ENCODE data around the gene FUCA1.
"Not testable (repeated sequence)": the region's sequence is repeated elsewhere in the genome, so short reads cannot be mapped to it uniquely, and the experiment has no call there.

Gene FUCA1

DNA sequence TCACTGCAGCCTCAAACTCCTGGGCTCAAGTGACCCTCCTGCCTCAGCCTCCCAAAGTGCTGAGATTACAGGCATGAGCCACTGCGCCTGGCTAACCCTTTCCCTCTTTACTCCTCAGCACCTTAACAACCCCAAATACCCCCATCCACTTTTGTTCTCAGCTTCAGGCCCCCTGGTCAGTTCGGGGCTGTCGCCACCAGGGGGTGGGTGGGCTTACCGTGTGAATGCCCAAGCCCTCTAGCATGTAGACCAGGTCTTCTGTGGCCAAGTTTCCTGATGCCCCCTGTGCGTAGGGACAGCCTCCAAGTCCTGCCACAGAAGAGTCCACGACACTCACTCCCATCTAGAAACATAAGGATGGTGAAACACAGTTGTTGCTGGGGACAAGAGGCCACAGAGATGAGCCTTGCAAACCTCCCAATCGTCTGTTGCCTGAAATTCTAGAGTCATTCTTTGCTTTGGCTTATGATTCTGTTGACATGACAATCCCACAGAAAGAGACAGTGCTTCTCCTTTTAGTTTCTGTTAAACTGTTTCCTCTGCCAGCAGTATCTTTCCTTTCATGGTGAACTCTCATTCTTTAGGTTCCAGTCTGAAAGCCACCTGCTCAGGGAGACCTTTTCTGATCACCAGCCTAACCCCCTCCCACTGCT lies 63.8 kb downstream of the FUCA1 start:
- H3K4me3 ChIP-seq (ENCODE audit: low read depth, low read length): no peak overlapping the region
- no peak for DNase-seq
- no peak overlapping the region for H3K27ac ChIP-seq
- TF ChIP-seq, protein P1, sequence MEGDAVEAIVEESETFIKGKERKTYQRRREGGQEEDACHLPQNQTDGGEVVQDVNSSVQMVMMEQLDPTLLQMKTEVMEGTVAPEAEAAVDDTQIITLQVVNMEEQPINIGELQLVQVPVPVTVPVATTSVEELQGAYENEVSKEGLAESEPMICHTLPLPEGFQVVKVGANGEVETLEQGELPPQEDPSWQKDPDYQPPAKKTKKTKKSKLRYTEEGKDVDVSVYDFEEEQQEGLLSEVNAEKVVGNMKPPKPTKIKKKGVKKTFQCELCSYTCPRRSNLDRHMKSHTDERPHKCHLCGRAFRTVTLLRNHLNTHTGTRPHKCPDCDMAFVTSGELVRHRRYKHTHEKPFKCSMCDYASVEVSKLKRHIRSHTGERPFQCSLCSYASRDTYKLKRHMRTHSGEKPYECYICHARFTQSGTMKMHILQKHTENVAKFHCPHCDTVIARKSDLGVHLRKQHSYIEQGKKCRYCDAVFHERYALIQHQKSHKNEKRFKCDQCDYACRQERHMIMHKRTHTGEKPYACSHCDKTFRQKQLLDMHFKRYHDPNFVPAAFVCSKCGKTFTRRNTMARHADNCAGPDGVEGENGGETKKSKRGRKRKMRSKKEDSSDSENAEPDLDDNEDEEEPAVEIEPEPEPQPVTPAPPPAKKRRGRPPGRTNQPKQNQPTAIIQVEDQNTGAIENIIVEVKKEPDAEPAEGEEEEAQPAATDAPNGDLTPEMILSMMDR (IDR thresholded peaks at IDR 0.05; ENCODE audit: low read depth, low read length, missing control alignments): peak; percentile 52
- H3K27me3 ChIP-seq (replicated peaks): no peaks in the 10 kb centered on the region
- H3K36me3 ChIP-seq (replicated peaks): no peaks in the 10 kb centered on the region
- in situ Hi-C loops (cut with HindIII; ENCODE audit: low pct_ligation_motif_present, low sequenced_read_pairs): no loop called here

DNA sequence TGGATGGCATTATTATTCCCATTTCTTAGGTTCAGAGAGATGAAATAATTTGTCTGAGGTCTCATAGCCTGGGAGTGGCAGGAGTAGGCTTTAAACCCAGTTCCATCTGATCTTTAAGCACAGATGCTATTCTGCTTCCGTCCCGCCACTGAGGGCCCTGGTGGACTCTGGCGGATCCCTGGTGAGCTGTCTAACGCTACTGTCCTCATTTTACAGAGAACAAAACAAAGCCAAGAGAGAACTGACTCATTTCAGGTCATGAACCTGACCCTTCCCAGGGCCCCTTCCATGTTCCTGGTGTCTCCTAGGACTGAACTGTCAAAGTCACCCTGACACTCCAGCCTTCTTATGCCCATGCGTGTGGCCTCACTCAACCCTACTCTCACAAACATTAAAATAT lies 64.4 kb downstream of the FUCA1 start:
- TF ChIP-seq, protein P1 (IDR thresholded peaks at IDR 0.05; ENCODE audit: low read depth, low read length, missing control alignments): no peak
- Histone ChIP-seq H3K27ac (no peak overlapping the region), H3K4me3 (ENCODE audit: low read depth, low read length) (no peak overlapping the region), H3K36me3 (replicated peaks) (peaks cover 3% of the 10 kb centered on the region), H3K27me3 (replicated peaks) (no peaks in the 10 kb centered on the region)
- in situ Hi-C loops (cut with HindIII; ENCODE audit: low pct_ligation_motif_present, low sequenced_read_pairs): no loop called here
- no peak for DNase-seq

DNA sequence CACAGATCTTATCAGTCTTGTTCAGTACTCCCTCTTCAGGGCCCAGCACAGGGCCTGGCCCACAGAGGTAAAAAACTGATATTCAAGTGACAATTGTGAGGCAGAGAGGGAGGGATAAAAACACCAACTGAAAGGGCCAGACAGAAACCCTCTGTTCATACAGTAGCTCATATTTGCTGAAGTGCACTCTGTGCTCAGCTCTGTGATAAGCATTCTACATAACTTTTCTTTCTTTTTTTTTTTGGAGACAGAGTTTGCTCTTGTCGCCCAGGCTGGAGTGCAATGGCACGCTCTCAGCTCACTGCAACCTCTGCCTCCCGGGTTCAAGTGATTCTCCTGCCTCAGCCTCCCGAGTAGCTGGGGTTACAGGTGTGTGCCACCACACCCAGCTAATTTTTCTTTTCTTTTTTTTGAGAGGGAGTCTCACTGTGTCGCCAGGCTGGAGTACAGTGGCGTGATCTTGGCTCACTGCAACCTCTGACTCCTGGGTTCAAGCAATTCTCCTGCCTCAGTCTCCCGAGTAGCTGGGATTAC lies 65.2 kb downstream of the FUCA1 start:
- H3K36me3 ChIP-seq (replicated peaks); H3K4me3 ChIP-seq (ENCODE audit: low read depth, low read length); H3K27ac ChIP-seq; H3K27me3 ChIP-seq (replicated peaks); DNase-seq; in situ Hi-C loops (cut with HindIII; ENCODE audit: low pct_ligation_motif_present, low sequenced_read_pairs): not testable (repeated sequence)

DNA sequence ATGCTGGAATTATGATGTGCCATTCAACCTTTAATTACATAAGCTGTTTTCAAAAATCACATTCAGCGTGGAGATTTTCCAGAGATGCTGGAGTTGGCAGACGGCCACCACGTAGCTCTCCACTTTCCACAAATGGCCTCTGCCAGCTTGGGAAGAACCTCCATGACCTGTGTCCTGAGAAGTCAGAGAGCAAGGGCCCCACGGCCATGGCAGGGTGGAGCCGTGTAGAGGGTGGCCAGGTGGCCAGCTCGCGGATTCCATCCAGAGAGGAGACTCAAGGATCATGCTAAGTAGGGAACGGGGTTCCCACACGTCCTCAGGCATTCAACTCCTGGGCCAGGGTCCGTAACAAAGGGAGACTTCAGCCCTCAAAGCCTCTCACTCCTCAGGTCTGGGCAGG lies 66.2 kb downstream of the FUCA1 start:
- H3K27me3 ChIP-seq (replicated peaks): no peaks in the 10 kb centered on the region

DNA sequence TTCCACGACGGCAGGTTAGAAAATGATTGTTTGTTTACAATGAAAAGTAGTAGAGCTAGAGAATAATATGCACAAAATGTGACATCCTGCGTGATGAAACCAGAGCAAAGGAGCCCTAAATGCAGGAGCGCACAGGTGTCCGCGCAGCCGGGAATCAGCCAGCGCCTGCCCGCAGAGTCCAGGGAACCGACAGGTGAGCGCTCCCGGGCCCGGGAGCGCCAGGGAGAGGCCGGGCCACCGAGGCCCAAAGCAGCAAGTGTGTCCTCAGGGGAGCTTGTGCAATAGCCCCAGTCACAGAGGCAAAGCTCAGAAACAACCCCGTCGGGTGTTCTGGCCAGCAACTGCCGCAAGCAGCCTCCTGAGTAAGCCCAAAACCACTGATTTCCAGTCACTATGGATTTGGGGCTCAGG lies 66.7 kb downstream of the FUCA1 start:
- in situ Hi-C loops (cut with HindIII; ENCODE audit: low pct_ligation_motif_present, low sequenced_read_pairs): no loop called here
- TF ChIP-seq, protein P1 (IDR thresholded peaks at IDR 0.05; ENCODE audit: low read depth, low read length, missing control alignments): no peak
- H3K27me3 ChIP-seq (replicated peaks): no peaks in the 10 kb centered on the region
- H3K36me3 ChIP-seq (replicated peaks): peaks cover 21% of the 10 kb centered on the region
- H3K27ac ChIP-seq: no peak overlapping the region
- peak overlapping the region; percentile 86 for H3K4me3 ChIP-seq (ENCODE audit: low read depth, low read length)
- no peak for DNase-seq

More for the DNA sequence above, 66.2 kb downstream of the FUCA1 start:
- H3K4me3 ChIP-seq (ENCODE audit: low read depth, low read length): no peak overlapping the region
- H3K27ac ChIP-seq: no peak overlapping the region
- TF ChIP-seq, protein P1 (IDR thresholded peaks at IDR 0.05; ENCODE audit: low read depth, low read length, missing control alignments): no peak
- DNase-seq: no peak
- in situ Hi-C loops (cut with HindIII; ENCODE audit: low pct_ligation_motif_present, low sequenced_read_pairs): no loop called here
- H3K36me3 ChIP-seq (replicated peaks): peaks cover 16% of the 10 kb centered on the region

DNA sequence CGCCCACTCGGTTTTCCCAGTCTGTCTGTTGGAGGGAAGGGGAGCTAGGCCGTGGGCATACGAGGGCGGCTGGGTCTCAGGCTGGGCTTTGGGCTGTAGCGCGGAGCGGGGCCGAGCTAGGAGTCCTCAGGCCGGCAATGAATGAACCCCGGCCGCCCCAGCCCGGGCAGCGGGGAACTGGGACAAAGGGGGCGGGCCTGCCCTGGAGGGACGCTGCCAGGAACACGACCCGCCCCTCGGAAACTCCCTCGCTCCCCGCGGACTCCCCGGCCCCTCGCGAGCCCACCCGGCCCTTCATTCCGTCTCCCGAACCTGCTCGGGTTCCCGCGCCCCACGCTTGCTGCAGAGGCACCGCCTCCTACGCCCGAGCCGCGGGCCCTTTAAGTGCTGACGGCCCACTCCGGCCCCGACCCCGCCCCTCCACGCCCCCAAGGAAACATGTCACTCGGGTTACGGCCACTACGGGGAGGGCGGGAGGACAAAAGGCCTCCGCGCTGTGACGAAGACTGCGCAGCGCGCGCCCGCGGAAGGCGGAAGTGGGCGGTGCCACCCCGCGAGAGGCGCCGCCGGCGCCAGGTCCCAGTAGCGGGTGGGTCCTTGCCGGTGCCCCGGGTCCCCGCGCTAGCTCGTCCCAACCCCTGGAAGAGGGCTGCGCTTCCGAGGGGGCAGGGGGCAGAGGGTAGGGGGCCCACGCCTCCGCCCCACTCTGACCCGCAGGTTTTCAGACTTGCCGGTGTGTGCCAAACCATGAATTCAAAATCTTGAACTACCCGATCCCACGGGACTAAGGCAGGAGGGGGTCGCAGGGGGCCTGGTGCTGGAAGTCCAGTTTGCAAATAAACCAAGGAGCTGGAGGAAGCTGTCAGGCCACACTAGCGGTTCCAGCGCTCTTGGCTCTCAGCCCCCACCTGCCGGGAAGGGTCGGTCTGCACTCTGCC lies 67.4 kb downstream of the FUCA1 start, which contains the start of gene GALE:
Gene GALE (minus strand): TSS at position 355 of the 938 bp plus-strand sequence. CDS start 1,747 bp downstream, outside the sequence.
- Histone ChIP-seq H3K27ac (peak within 1 kb of the TSS; percentile 51), H3K36me3 (replicated peaks) (peaks cover 25% of the 10 kb centered on the region), H3K27me3 (replicated peaks) (no peaks in the 10 kb centered on the region), H3K4me3 (ENCODE audit: low read depth, low read length) (peak within 1 kb of the TSS; percentile 86)
- TF ChIP-seq, protein P1 (IDR thresholded peaks at IDR 0.05; ENCODE audit: low read depth, low read length, missing control alignments): peak; percentile 24
- in situ Hi-C loops (cut with HindIII; ENCODE audit: low pct_ligation_motif_present, low sequenced_read_pairs): no loop called here
- peak; percentile 91 for DNase-seq
